GM23338 (cell line): ENCODE results near the gene GRHL3. TPM values are rescaled to one million over a fixed set of nuclear protein-coding genes. Genes with fewer than 3 reads are reported as not detected.

ENCODE experiments used
- ATAC-seq: fragments of 200-7000 bp; cut with Tn5 transposase; 3 replicates; pipeline ENCODE4 v1.9.1; 2020
- DNase-seq: peaks from one replicate; pipeline ENCODE4 v3.0.0-alpha.2; 2015; ENCODE audit warnings: low spot score
- H2AFZ ChIP-seq: fragments of 200-600 bp; sonication (generic); 2 replicates; pipeline ENCODE4 v1.8.0; 2016; ENCODE audit warnings: antibody characterized with exemption, mild to moderate bottlenecking, moderate library complexity
- H3F3A ChIP-seq: fragments of 200-600 bp; sonication (generic); replicated peaks from 2 replicates; pipeline ENCODE4 v1.8.0; 2017; ENCODE audit warnings: antibody characterized with exemption, mixed run types, low read depth
- H3K27ac ChIP-seq: fragments of 200-600 bp; sonication (generic); 2 replicates; pipeline ENCODE4 v1.6.1; 2016; ENCODE audit warnings: low read depth
- H3K27me3 ChIP-seq: fragments of 200-600 bp; sonication (generic); 2 replicates; pipeline ENCODE4 v1.8.0; 2016; ENCODE audit warnings: mild to moderate bottlenecking, mixed run types, moderate library complexity; ENCODE audit not compliant: insufficient read depth
- H3K36me3 ChIP-seq: fragments of 200-600 bp; sonication (generic); 2 replicates; pipeline ENCODE4 v1.8.0; 2016; ENCODE audit warnings: mild to moderate bottlenecking; ENCODE audit not compliant: insufficient read depth
- H3K4me1 ChIP-seq: fragments of 200-600 bp; sonication (generic); 2 replicates; pipeline ENCODE4 v1.8.0; 2016; ENCODE audit warnings: mild to moderate bottlenecking, moderate library complexity; ENCODE audit not compliant: insufficient read depth
- H3K4me2 ChIP-seq: fragments of 200-600 bp; sonication (generic); 2 replicates; pipeline ENCODE4 v1.7.1; 2017; ENCODE audit warnings: mixed run types
- H3K4me3 ChIP-seq: fragments of 200-600 bp; sonication (generic); 2 replicates; pipeline ENCODE4 v1.6.1; 2016; ENCODE audit warnings: mixed run types
- H3K79me2 ChIP-seq: fragments of 200-600 bp; sonication (generic); replicated peaks from 2 replicates; pipeline ENCODE4 v1.8.0; 2017; ENCODE audit warnings: mild to moderate bottlenecking; ENCODE audit not compliant: insufficient read depth
- H3K9me2 ChIP-seq: fragments of 200-600 bp; sonication (generic); 2 replicates; pipeline ENCODE4 v1.8.0; 2017; ENCODE audit not compliant: insufficient read depth
- H4K20me1 ChIP-seq: fragments of 200-600 bp; sonication (generic); replicated peaks from 2 replicates; pipeline ENCODE4 v1.8.0; 2017; ENCODE audit warnings: mild to moderate bottlenecking; ENCODE audit not compliant: insufficient read depth
- H3K27ac Mint-ChIP-seq: 2 replicates; pipeline ENCODE4 v1.8.0; 2020; ENCODE audit warnings: inconsistent platforms, mild to moderate bottlenecking, moderate library complexity, mixed read lengths
- H3K27me3 Mint-ChIP-seq: 3 replicates; pipeline ENCODE4 v1.8.0; 2022; ENCODE audit warnings: low read depth, mild to moderate bottlenecking, moderate library complexity, mixed read lengths, inconsistent platforms; ENCODE audit not compliant: insufficient read depth, poor library complexity
- H3K36me3 Mint-ChIP-seq: 3 replicates; pipeline ENCODE4 v1.8.0; 2021; ENCODE audit warnings: low read depth, mild to moderate bottlenecking, inconsistent platforms, moderate library complexity, mixed read lengths
- H3K4me1 Mint-ChIP-seq: 3 replicates; pipeline ENCODE4 v1.8.0; 2020; ENCODE audit warnings: mild to moderate bottlenecking, inconsistent platforms, mixed read lengths
- H3K4me3 Mint-ChIP-seq: 3 replicates; pipeline ENCODE4 v1.8.0; 2021; ENCODE audit warnings: moderate library complexity, mild to moderate bottlenecking, inconsistent platforms, mixed read lengths
- H3K9me3 Mint-ChIP-seq: 3 replicates; pipeline ENCODE4 v1.8.0; 2020; ENCODE audit warnings: moderate library complexity, mild to moderate bottlenecking, inconsistent platforms, mixed read lengths
- CREB1 ChIP-seq: fragments of 250-450 bp; sonication (Bioruptor Pico); IDR thresholded peaks from 2 replicates; pipeline ENCODE4 v1.5.0; 2020; ENCODE audit warnings: low read depth, mild to moderate bottlenecking, moderate library complexity
- CTCF ChIP-seq, 2 experiments: fragments of 200-600 bp in 1 of 2; sonication (generic) in 1 of 2; conservative IDR thresholded peaks; 2 replicates each; pipeline versions ENCODE4 v1.5.1 to v1.6.1; 2016 to 2017; ENCODE audit warnings: antibody characterized with exemption in 2 of 2, low read depth in 2 of 2, mild to moderate bottlenecking in 2 of 2, moderate library complexity in 1 of 2
- EZH2 ChIP-seq: fragments of 200-600 bp; sonication (generic); IDR thresholded peaks from one replicate; pipeline ENCODE4 v1.8.0; 2017; ENCODE audit warnings: antibody characterized with exemption, mild to moderate bottlenecking, low read depth; ENCODE audit not compliant: unreplicated experiment
- EZH2phosphoT487 ChIP-seq: fragments of 200-600 bp; sonication (generic); IDR thresholded peaks from one replicate; pipeline ENCODE4 v1.8.1; 2018; ENCODE audit warnings: antibody characterized with exemption; ENCODE audit not compliant: unreplicated experiment
- JUNB ChIP-seq: IDR thresholded peaks from one replicate; pipeline ENCODE4 v1.6.1; 2016; ENCODE audit warnings: antibody characterized with exemption; ENCODE audit not compliant: unreplicated experiment
- NANOG ChIP-seq: IDR thresholded peaks from 2 replicates; pipeline ENCODE4 v1.6.1; 2016; ENCODE audit warnings: antibody characterized with exemption, borderline replicate concordance
- REST ChIP-seq: IDR thresholded peaks from one replicate; pipeline ENCODE4 v1.6.1; 2018; ENCODE audit warnings: antibody characterized with exemption; ENCODE audit not compliant: unreplicated experiment
- STAT1 ChIP-seq: IDR thresholded peaks from one replicate; pipeline ENCODE4 v1.6.1; 2016; ENCODE audit warnings: antibody characterized with exemption; ENCODE audit not compliant: unreplicated experiment
- ZNF331 ChIP-seq: fragments of 250-450 bp; sonication (Bioruptor Pico); IDR thresholded peaks from 2 replicates; pipeline ENCODE4 v1.5.0; 2020; ENCODE audit warnings: low read depth, mild to moderate bottlenecking, moderate library complexity
- ZNF462 ChIP-seq: fragments of 250-450 bp; sonication (Bioruptor Pico); IDR thresholded peaks from 2 replicates; pipeline ENCODE4 v1.5.0; 2020; ENCODE audit warnings: mild to moderate bottlenecking, moderate library complexity
- polyA plus RNA-seq: library from polyadenylated mRNA; unstranded; fragments of >200 nt; fragmentation: Nextera tagmentation; extraction: Ambion mirVana; gene quantifications from 2 replicates; pipeline ENCODE4 v1.2.1, GENCODE V29; 2016
- total RNA-seq: library from RNA; depleted of rRNA; stranded (reverse); fragments of >200 nt; shearing (Covaris generic); gene quantifications from 2 replicates; pipeline ENCODE4 v1.2.3, GENCODE V29; 2014

The GRHL3 gene
- total and polyA plus RNA-seq, 2 experiments from 2014 or later: 0.78 to 1.1 TPM

GRCh38 chr1:24341260-24341659, 22.1 kb downstream of the GRHL3 start:
- Histone ChIP-seq H3K36me3 (no peaks in the 10 kb centered on the region), H3K4me3 (no peak overlapping the region), H2AFZ (peak overlapping the region; percentile 97), H3F3A (no peaks in the 10 kb centered on the region), H3K27ac (0 out of 2 replicates have a peak overlapping the region, but pooled peaks have one; percentile 50), H3K4me2 (0 out of 2 replicates have a peak overlapping the region, but pooled peaks have one; percentile 29), H4K20me1 (no peaks in the 10 kb centered on the region), H3K4me1 (peaks cover 28% of the 10 kb centered on the region), H3K9me2 (no peaks in the 10 kb centered on the region), H3K79me2 (no peaks in the 10 kb centered on the region), H3K27me3 (no peaks in the 10 kb centered on the region)
- peak; percentile 51 for DNase-seq
- ATAC-seq: peak; percentile 58
- H3K27ac Mint-ChIP-seq: no peak overlapping the region
- no peak for TF ChIP-seq ZNF331 (CRISPR knock-in tag)
- no peaks in the 10 kb centered on the region for H3K9me3 Mint-ChIP-seq
- peaks cover 18% of the 10 kb centered on the region for H3K27me3 Mint-ChIP-seq
- peaks cover 50% of the 10 kb centered on the region for H3K4me1 Mint-ChIP-seq
- H3K4me3 Mint-ChIP-seq: no peak overlapping the region
- H3K36me3 Mint-ChIP-seq: no peaks in the 10 kb centered on the region

- H3K4me1 ChIP-seq: peaks cover 14% of the 10 kb centered on the region
- no peaks in the 10 kb centered on the region for H3K27me3 ChIP-seq
- peaks cover 33% of the 10 kb centered on the region for H3K4me1 Mint-ChIP-seq
- no peaks in the 10 kb centered on the region for H3F3A ChIP-seq
- no peaks in the 10 kb centered on the region for H3K9me3 Mint-ChIP-seq
- no peak overlapping the region for H3K27ac Mint-ChIP-seq
- H3K4me3 Mint-ChIP-seq: no peak overlapping the region
- H3K4me3 ChIP-seq: no peak overlapping the region
- DNase-seq (no peak), ATAC-seq (no peak)
- H4K20me1 ChIP-seq: no peaks in the 10 kb centered on the region
- H3K27me3 Mint-ChIP-seq: peaks cover 8% of the 10 kb centered on the region
- H3K36me3 ChIP-seq: no peaks in the 10 kb centered on the region
- no peaks in the 10 kb centered on the region for H3K79me2 ChIP-seq
- no peak overlapping the region for H2AFZ ChIP-seq
- no peaks in the 10 kb centered on the region for H3K36me3 Mint-ChIP-seq
- H3K27ac ChIP-seq: no peak overlapping the region
- no peaks in the 10 kb centered on the region for H3K9me2 ChIP-seq
- no peak overlapping the region for H3K4me2 ChIP-seq
- TF ChIP-seq JUNB (no peak), CREB1 (CRISPR knock-in tag) (no peak), ZNF331 (CRISPR knock-in tag) (no peak), STAT1 (no peak), REST (no peak), EZH2 (no peak), CTCF (conservative IDR thresholded peaks at IDR 0.05; ENCODE audit: low read depth in 2 of 2) (no peak), ZNF462 (CRISPR knock-in tag) (no peak), EZH2phosphoT487 (no peak), NANOG (no peak)
These were observed 24.4 kb downstream of the GRHL3 start for GRCh38 chr1:24343412-24344089.
